GM12892 (cell line): ENCODE data around the gene STARD13.

Experiments used
- POLR2A ChIP-seq: IDR thresholded peaks from 2 replicates; pipeline ENCODE4 v1.6.1; 2011; ENCODE audit warnings: low read depth, low read length, control low read depth
- POLR2AphosphoS5 ChIP-seq: IDR thresholded peaks from 2 replicates; pipeline ENCODE4 v1.6.1; 2011; ENCODE audit warnings: low read depth, low read length, control low read depth

DNA sequence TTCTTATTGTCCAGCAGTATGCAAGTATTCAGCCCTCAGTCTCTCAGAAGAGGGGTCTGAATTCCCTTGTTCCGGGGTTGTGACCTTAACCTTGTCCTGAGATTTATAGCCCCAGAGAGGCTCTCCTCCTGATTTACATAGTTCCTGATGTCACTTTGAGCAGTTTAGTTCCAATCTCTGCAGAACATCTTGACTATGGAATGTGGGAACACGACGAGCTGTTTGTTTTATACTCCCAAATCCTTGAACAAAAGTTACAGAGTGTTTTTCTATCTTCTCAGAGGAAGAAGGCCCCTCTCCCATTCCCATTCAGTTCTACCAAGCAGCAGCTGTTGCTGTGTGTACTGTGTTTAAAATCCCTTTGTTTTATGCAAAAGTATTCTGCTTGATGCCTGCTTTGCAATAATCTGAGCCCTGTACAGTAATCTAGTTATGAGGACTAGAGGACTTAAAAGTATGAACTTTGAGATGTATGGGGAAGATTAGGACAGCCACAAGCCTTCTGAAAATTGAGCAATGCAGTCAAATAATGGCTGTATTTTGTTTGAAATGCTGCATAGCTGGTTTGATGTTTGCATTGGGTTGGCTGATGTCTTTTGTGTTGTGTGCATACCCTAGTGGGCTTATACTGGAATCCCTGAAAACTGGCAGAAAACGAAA lies 194.7 kb downstream of the STARD13 start:
- TF ChIP-seq POLR2AphosphoS5, result no peak
- TF ChIP-seq POLR2A, result no peak
